ENCODE data around the gene SUDS3. TPM values are rescaled to one million over a fixed set of nuclear protein-coding genes. Genes with fewer than 3 reads are reported as not detected.

The SUDS3 gene
- polyA plus RNA-seq, 3 donors = 8.2 to 15.6 (median 9.1) TPM

- intact Hi-C loops (cut with micrococcal nuclease) = loop anchor here in 1 of 2 donors (5.0 kb wide), 1 partner anchor 45 kb away; the partner anchor contains the start of gene TAOK3
- Mint-ChIP-seq H3K4me1 (peaks cover 57% of the 10 kb centered on the region), H3K4me3 (no peak overlapping the region), H3K36me3 (peaks cover 4 to 13% of the 10 kb centered on the region in 2 donors), H3K27ac (peak overlapping the region in 1 of 7 donors; percentile 27), H3K27me3 (ENCODE audit: low read depth in 3 of 3) (peaks cover 0 to 4% (median 0%) of the 10 kb centered on the region in 3 donors), H3K9me3 (no peaks in the 10 kb centered on the region)
- Histone ChIP-seq H4K20me1 (ENCODE audit: insufficient read depth, low read length) (peaks cover 96% of the 10 kb centered on the region), H3K36me3 (replicated peaks in 1 of 2; ENCODE audit: control insufficient read depth in 1 of 2, insufficient read depth in 2 of 2, low read length in 2 of 2) (peaks cover 0 to 7% of the 10 kb centered on the region in 2 donors), H3K4me1 (ENCODE audit: control insufficient read depth in 1 of 2, insufficient read depth in 2 of 2, low read length in 2 of 2) (peaks cover 30 to 48% of the 10 kb centered on the region in 2 donors), H3K4me2 (replicated peaks; ENCODE audit: extremely low read depth, low read length, poor library complexity, severe bottlenecking) (no peak overlapping the region), H3K4me3 (replicated peaks in 1 of 3; ENCODE audit: low read depth in 2 of 3, low read length in 3 of 3) (no peak overlapping the region), H2AFZ (ENCODE audit: insufficient read depth, low read depth, low read length, poor library complexity, severe bottlenecking) (no peak overlapping the region), H3K9me3 (replicated peaks in 1 of 2; ENCODE audit: control insufficient read depth in 1 of 2, insufficient read depth in 1 of 2, low read length in 2 of 2) (no peaks in the 10 kb centered on the region), H3K79me2 (ENCODE audit: insufficient read depth, low read length) (peaks cover 95% of the 10 kb centered on the region), H3K9ac (ENCODE audit: insufficient read depth, low read length, poor library complexity, severe bottlenecking) (no peak overlapping the region), H3K27ac (ENCODE audit: low read depth in 1 of 2, low read length in 2 of 2) (peak overlapping the region in 1 of 2 donors; percentile 13), H3K27me3 (ENCODE audit: control insufficient read depth in 2 of 2, insufficient read depth in 2 of 2, low read length in 2 of 2) (no peaks in the 10 kb centered on the region)
- TF ChIP-seq CTCF (IDR thresholded peaks at IDR 0.05) = no peak
- DNase-seq = no peak
Observed at GRCh38 chr12:118327391-118327790, 49.0 kb upstream of the SUDS3 start.

DNA sequence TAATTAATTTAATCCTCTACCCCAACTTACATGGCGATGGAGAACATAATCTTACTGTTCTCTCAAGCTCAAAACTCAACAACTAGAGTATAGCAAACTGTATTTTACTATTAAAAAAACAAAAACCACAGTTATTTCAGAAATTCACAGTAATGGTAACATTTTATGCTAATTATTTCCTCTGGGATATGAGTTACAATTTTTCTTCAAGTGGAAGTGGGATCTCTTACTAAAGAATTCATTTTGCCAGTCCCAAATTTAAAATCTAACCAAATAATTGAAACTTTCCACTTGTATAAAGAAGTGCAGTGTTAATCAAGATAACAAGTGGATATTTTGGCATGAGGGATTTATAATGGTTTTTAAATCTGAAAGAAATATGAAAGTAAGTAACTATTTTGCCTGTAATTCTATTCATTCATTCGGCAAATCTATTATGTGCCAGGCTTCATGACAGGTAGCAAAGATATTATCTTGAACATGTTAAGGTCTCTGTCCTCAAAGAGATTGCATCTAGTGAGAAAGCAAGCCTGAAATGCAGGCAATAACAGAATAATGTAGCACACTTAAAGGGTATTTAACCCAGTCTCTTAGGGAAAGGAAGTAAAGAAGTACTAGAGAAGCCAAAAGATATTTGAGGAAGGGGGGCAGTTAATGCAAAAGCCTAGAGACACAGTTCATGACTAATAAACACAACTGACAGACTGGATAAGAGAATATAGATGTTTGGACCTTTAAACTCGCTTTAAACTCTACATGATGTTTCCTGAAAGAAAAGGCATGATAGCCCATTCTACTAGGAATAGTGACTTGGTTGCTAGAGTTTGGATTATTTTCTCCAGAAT is 47.6 kb upstream of the SUDS3 start:
- Histone ChIP-seq H3K4me2 (replicated peaks; ENCODE audit: extremely low read depth, low read length, poor library complexity, severe bottlenecking) (no peak overlapping the region), H3K9ac (ENCODE audit: insufficient read depth, low read length, poor library complexity, severe bottlenecking) (no peak overlapping the region), H3K9me3 (replicated peaks in 1 of 2; ENCODE audit: control insufficient read depth in 1 of 2, insufficient read depth in 1 of 2, low read length in 2 of 2) (no peaks in the 10 kb centered on the region), H3K36me3 (replicated peaks in 1 of 2; ENCODE audit: control insufficient read depth in 1 of 2, insufficient read depth in 2 of 2, low read length in 2 of 2) (peaks cover 0 to 7% of the 10 kb centered on the region in 2 donors), H3K4me1 (ENCODE audit: control insufficient read depth in 1 of 2, insufficient read depth in 2 of 2, low read length in 2 of 2) (peaks cover 36 to 60% of the 10 kb centered on the region in 2 donors), H3K4me3 (replicated peaks in 1 of 3; ENCODE audit: low read depth in 2 of 3, low read length in 3 of 3) (no peak overlapping the region), H3K79me2 (ENCODE audit: insufficient read depth, low read length) (peaks cover 95% of the 10 kb centered on the region), H3K27me3 (ENCODE audit: control insufficient read depth in 2 of 2, insufficient read depth in 2 of 2, low read length in 2 of 2) (no peaks in the 10 kb centered on the region), H4K20me1 (ENCODE audit: insufficient read depth, low read length) (peaks cover 96% of the 10 kb centered on the region), H3K27ac (ENCODE audit: low read depth in 1 of 2, low read length in 2 of 2) (peak overlapping the region in 1 of 2 donors; percentile 56), H2AFZ (ENCODE audit: insufficient read depth, low read depth, low read length, poor library complexity, severe bottlenecking) (no peak overlapping the region)
- Mint-ChIP-seq H3K4me3 (no peak overlapping the region), H3K9me3 (no peaks in the 10 kb centered on the region), H3K27me3 (ENCODE audit: low read depth in 3 of 3) (peaks cover 0 to 2% (median 0%) of the 10 kb centered on the region in 3 donors), H3K4me1 (peaks cover 68% of the 10 kb centered on the region), H3K36me3 (peaks cover 4 to 5% of the 10 kb centered on the region in 2 donors), H3K27ac (peak overlapping the region in 1 of 7 donors; percentile 51)
- WGBS (ENCODE audit: insufficient coverage) = no CpG with 5 or more reads among the region's 3 CpGs
- intact Hi-C loops (cut with micrococcal nuclease) = loop anchor here in 1 of 2 donors (5.0 kb wide), 1 partner anchor 44 kb away; the partner anchor contains the start of gene TAOK3
- DNase-seq = peak in 2 of 3 donors; percentile 33 to 46
- no peak for TF ChIP-seq CTCF (IDR thresholded peaks at IDR 0.05)

All from CD14-positive monocyte (primary cell).